ENCODE data around the gene CEBPE. TPM values are rescaled to one million over a fixed set of nuclear protein-coding genes. Genes with fewer than 3 reads are reported as not detected.

Gene CEBPE
- total and polyA plus RNA-seq, 4 donors, result 0.08 to 4.4 (median 0.16) TPM; not detected in 1

GRCh38 chr14:23119363-23120327 lies 590 bp upstream of the CEBPE start:
- H3K9ac ChIP-seq (ENCODE audit: low read depth in 1 of 2, low read length in 2 of 2), result no peak overlapping the region

More at GRCh38 chr14:23119363-23120327, 590 bp upstream of the CEBPE start:
- Histone ChIP-seq H3K4me3 (ENCODE audit: low read depth in 1 of 3, low read length in 3 of 3) (no peak overlapping the region), H3K27me3 (ENCODE audit: control insufficient read depth in 4 of 4, insufficient read depth in 4 of 4, low read length in 3 of 4) (no peaks in the 10 kb centered on the region), H3K9me3 (ENCODE audit: control insufficient read depth in 4 of 4, low read length in 3 of 4) (no peaks in the 10 kb centered on the region), H3K4me1 (ENCODE audit: control insufficient read depth in 4 of 4, insufficient read depth in 4 of 4, low read length in 3 of 4) (peaks cover 0 to 5% (median 2%) of the 10 kb centered on the region in 4 donors), H3K27ac (ENCODE audit: low read depth in 1 of 2, low read length in 2 of 2) (no peak overlapping the region), H3K36me3 (ENCODE audit: control insufficient read depth in 4 of 4, insufficient read depth in 3 of 4, low read depth in 1 of 4, low read length in 3 of 4) (no peaks in the 10 kb centered on the region)
- WGBS, result 79% methylated on average over 16 of the region's 16 CpGs
- TF ChIP-seq NR2F2 (IDR thresholded peaks at IDR 0.05) (no peak), HNF4A (conservative IDR thresholded peaks at IDR 0.05) (no peak), JUND (IDR thresholded peaks at IDR 0.05) (no peak), YY1 (IDR thresholded peaks at IDR 0.05) (no peak), RAD21 (IDR thresholded peaks at IDR 0.05) (no peak), ATF3 (IDR thresholded peaks at IDR 0.05) (no peak), EGR1 (IDR thresholded peaks at IDR 0.05; ENCODE audit: low read depth in 2 of 2) (no peak), HNF4G (IDR thresholded peaks at IDR 0.05) (no peak), RXRA (IDR thresholded peaks at IDR 0.05) (no peak), MAX (IDR thresholded peaks at IDR 0.05) (no peak), SP1 (IDR thresholded peaks at IDR 0.05) (no peak), GABPA (IDR thresholded peaks at IDR 0.05 in 1 of 2, conservative IDR thresholded peaks at IDR 0.05 in 1 of 2) (no peak), FOXA1 (IDR thresholded peaks at IDR 0.05) (no peak), TAF1 (conservative IDR thresholded peaks at IDR 0.05) (no peak), FOXA2 (IDR thresholded peaks at IDR 0.05) (no peak)
- TF ChIP-seq, protein P1, sequence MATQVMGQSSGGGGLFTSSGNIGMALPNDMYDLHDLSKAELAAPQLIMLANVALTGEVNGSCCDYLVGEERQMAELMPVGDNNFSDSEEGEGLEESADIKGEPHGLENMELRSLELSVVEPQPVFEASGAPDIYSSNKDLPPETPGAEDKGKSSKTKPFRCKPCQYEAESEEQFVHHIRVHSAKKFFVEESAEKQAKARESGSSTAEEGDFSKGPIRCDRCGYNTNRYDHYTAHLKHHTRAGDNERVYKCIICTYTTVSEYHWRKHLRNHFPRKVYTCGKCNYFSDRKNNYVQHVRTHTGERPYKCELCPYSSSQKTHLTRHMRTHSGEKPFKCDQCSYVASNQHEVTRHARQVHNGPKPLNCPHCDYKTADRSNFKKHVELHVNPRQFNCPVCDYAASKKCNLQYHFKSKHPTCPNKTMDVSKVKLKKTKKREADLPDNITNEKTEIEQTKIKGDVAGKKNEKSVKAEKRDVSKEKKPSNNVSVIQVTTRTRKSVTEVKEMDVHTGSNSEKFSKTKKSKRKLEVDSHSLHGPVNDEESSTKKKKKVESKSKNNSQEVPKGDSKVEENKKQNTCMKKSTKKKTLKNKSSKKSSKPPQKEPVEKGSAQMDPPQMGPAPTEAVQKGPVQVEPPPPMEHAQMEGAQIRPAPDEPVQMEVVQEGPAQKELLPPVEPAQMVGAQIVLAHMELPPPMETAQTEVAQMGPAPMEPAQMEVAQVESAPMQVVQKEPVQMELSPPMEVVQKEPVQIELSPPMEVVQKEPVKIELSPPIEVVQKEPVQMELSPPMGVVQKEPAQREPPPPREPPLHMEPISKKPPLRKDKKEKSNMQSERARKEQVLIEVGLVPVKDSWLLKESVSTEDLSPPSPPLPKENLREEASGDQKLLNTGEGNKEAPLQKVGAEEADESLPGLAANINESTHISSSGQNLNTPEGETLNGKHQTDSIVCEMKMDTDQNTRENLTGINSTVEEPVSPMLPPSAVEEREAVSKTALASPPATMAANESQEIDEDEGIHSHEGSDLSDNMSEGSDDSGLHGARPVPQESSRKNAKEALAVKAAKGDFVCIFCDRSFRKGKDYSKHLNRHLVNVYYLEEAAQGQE (IDR thresholded peaks at IDR 0.05), result no peak
- TF ChIP-seq, protein P2, sequence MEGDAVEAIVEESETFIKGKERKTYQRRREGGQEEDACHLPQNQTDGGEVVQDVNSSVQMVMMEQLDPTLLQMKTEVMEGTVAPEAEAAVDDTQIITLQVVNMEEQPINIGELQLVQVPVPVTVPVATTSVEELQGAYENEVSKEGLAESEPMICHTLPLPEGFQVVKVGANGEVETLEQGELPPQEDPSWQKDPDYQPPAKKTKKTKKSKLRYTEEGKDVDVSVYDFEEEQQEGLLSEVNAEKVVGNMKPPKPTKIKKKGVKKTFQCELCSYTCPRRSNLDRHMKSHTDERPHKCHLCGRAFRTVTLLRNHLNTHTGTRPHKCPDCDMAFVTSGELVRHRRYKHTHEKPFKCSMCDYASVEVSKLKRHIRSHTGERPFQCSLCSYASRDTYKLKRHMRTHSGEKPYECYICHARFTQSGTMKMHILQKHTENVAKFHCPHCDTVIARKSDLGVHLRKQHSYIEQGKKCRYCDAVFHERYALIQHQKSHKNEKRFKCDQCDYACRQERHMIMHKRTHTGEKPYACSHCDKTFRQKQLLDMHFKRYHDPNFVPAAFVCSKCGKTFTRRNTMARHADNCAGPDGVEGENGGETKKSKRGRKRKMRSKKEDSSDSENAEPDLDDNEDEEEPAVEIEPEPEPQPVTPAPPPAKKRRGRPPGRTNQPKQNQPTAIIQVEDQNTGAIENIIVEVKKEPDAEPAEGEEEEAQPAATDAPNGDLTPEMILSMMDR (IDR thresholded peaks at IDR 0.05; ENCODE audit: low read depth, low read length, missing input control), result no peak
- TF ChIP-seq, protein P3, sequence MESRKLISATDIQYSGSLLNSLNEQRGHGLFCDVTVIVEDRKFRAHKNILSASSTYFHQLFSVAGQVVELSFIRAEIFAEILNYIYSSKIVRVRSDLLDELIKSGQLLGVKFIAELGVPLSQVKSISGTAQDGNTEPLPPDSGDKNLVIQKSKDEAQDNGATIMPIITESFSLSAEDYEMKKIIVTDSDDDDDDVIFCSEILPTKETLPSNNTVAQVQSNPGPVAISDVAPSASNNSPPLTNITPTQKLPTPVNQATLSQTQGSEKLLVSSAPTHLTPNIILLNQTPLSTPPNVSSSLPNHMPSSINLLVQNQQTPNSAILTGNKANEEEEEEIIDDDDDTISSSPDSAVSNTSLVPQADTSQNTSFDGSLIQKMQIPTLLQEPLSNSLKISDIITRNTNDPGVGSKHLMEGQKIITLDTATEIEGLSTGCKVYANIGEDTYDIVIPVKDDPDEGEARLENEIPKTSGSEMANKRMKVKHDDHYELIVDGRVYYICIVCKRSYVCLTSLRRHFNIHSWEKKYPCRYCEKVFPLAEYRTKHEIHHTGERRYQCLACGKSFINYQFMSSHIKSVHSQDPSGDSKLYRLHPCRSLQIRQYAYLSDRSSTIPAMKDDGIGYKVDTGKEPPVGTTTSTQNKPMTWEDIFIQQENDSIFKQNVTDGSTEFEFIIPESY (IDR thresholded peaks at IDR 0.05), result no peak
- DNase-seq (ENCODE audit: low spot score), result no peak
